ENCODE data around the gene DIMT1. TPM values are rescaled to one million over a fixed set of nuclear protein-coding genes. Genes with fewer than 3 reads are reported as not detected.

DIMT1 gene
- total and polyA plus RNA-seq, 2 of the 8 experiments (the other 6 are each of a cell fraction or from before 2014, with no cell fraction given): 19.3 to 42.1 TPM

DNA sequence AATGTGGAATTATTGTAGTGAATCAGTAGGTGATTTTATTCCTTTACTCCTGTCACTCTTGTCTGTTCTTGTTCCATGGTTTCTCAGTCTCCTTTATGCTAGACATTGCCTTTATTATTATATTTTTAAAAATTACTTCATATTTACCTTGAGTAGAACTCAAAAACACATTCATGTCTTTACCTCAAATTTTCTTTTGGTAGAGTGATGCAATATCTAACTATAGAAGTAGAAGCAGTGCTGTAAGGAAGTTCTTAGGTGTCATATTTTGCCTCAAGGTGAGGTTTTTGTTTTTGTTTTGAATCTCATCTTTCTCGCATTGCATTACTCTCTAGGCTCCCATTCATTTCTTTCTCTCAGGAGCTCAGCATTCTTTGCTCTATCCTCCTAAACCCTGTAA is 21.1 kb upstream of the DIMT1 start (continued):
- TF ChIP-seq KDM5A (IDR thresholded peaks at IDR 0.05; ENCODE audit: low read length) (no peak), EZH2 (IDR thresholded peaks at IDR 0.05; ENCODE audit: low read depth, low read length, severe bottlenecking) (no peak)
